HEK293 (cell line): Measurements from ENCODE around the gene WLS.
A peak's percentile ranks its signal among the peaks of the same experiment; 100 is the strongest.

Experiments used
- CTCF ChIA-PET: fragments of 350-600 bp; formaldehyde crosslinking; extraction: SDS; loops from one replicate; lab custom pipeline; 2021; ENCODE audit warnings: antibody characterized with exemption; lab: Yijun Ruan, JAX
- POLR2A ChIA-PET: fragments of 300-600 bp; formaldehyde crosslinking; extraction: SDS; loops from one replicate; lab custom pipeline; 2020; ENCODE audit warnings: antibody characterized with exemption, inconsistent platforms; lab: Yijun Ruan, JAX
- H3K27ac ChIP-seq: fragments of 200-500 bp; sonication (Bioruptor generic); 2 replicates; pipeline ENCODE4 v1.5.1; 2014; ENCODE audit warnings: low read depth, low read length, control low read depth, inconsistent platforms; ENCODE audit errors: extremely low read depth
- H3K36me3 ChIP-seq, 2 experiments: fragments of 200-500 bp in 1 of 2; sonication (Bioruptor generic) in 1 of 2; 1 replicate in 1 of 2; 2 replicates in 1 of 2; pipeline ENCODE4 v1.5.1; 2014 to 2017; ENCODE audit warnings: inconsistent platforms in 2 of 2, low read length in 2 of 2; ENCODE audit not compliant: control insufficient read depth in 2 of 2, insufficient read depth in 1 of 2
- H3K4me1 ChIP-seq: fragments of 200-500 bp; sonication (Bioruptor generic); 2 replicates; pipeline ENCODE4 v1.5.1; 2014; ENCODE audit warnings: mild to moderate bottlenecking, low read length, inconsistent platforms; ENCODE audit not compliant: control insufficient read depth, insufficient read depth
- H3K4me3 ChIP-seq: 2 replicates; pipeline ENCODE4 v1.5.1; 2011; ENCODE audit warnings: low read depth, mild to moderate bottlenecking, control low read depth, low read length, moderate library complexity
- H3K9me3 ChIP-seq: fragments of 200-500 bp; sonication (Bioruptor generic); 2 replicates; pipeline ENCODE4 v1.5.1; 2014; ENCODE audit warnings: low read depth, low read length, inconsistent platforms; ENCODE audit not compliant: control insufficient read depth, insufficient read depth
- CTCF ChIP-seq: fragments of 450-650 bp; formaldehyde crosslinking; IDR thresholded peaks from 2 replicates; pipeline ENCODE4 v1.5.1; 2016; ENCODE audit warnings: missing biosample characterization, missing genetic modification characterization
- OSR2 ChIP-seq: fragments of 450-650 bp; formaldehyde crosslinking; IDR thresholded peaks from 2 replicates; pipeline ENCODE4 v1.5.1; 2016; ENCODE audit warnings: missing biosample characterization, missing genetic modification characterization
- REST ChIP-seq: fragments of 450-650 bp; formaldehyde crosslinking; IDR thresholded peaks from 2 replicates; pipeline ENCODE4 v1.5.1; 2016; ENCODE audit warnings: missing biosample characterization, missing genetic modification characterization
- SETDB1 ChIP-seq: IDR thresholded peaks from one replicate; pipeline ENCODE4 v1.6.1; 2017; ENCODE audit warnings: mild to moderate bottlenecking, low read length, moderate library complexity, mixed read lengths; ENCODE audit not compliant: insufficient read length
- ZBTB1 ChIP-seq: fragments of 450-650 bp; formaldehyde crosslinking; IDR thresholded peaks from 2 replicates; pipeline ENCODE4 v1.5.1; 2016; ENCODE audit warnings: missing biosample characterization, missing genetic modification characterization
- ZBTB21 ChIP-seq: fragments of 450-650 bp; formaldehyde crosslinking; IDR thresholded peaks from 2 replicates; pipeline ENCODE4 v1.5.1; 2017; ENCODE audit warnings: missing biosample characterization, missing genetic modification characterization
- ZBTB44 ChIP-seq: fragments of 450-650 bp; IDR thresholded peaks from 2 replicates; pipeline ENCODE4 v1.5.1; 2018; ENCODE audit warnings: missing biosample characterization, mild to moderate bottlenecking, missing genetic modification characterization
- ZNF114 ChIP-seq: fragments of 450-650 bp; formaldehyde crosslinking; IDR thresholded peaks from 2 replicates; pipeline ENCODE4 v1.5.0; 2017; ENCODE audit warnings: missing biosample characterization, missing genetic modification characterization
- ZNF132 ChIP-seq: fragments of 450-650 bp; formaldehyde crosslinking; IDR thresholded peaks from 2 replicates; pipeline ENCODE4 v1.5.1; 2017; ENCODE audit warnings: missing biosample characterization, missing genetic modification characterization, borderline replicate concordance
- ZNF211 ChIP-seq: fragments of 450-650 bp; formaldehyde crosslinking; IDR thresholded peaks from 2 replicates; pipeline ENCODE4 v1.5.1; 2016; ENCODE audit warnings: low read depth, missing biosample characterization, missing genetic modification characterization
- ZNF274 ChIP-seq, 2 experiments: fragments of 200-500 bp in 1 of 2; fragments of 450-650 bp in 1 of 2; sonication (Bioruptor generic) in 1 of 2; formaldehyde crosslinking in 1 of 2; IDR thresholded peaks; 2 replicates each; pipeline versions ENCODE4 v1.5.1 to v1.6.1; 2014 to 2016; ENCODE audit warnings: borderline replicate concordance in 1 of 2, inconsistent platforms in 1 of 2, low read length in 1 of 2, missing biosample characterization in 1 of 2, missing genetic modification characterization in 1 of 2
- ZNF366 ChIP-seq: fragments of 450-650 bp; formaldehyde crosslinking; conservative IDR thresholded peaks from 2 replicates; pipeline ENCODE4 v1.5.1; 2016; ENCODE audit warnings: missing biosample characterization, missing genetic modification characterization
- ZNF394 ChIP-seq: fragments of 450-650 bp; formaldehyde crosslinking; IDR thresholded peaks from 2 replicates; pipeline ENCODE4 v1.5.1; 2016; ENCODE audit warnings: missing biosample characterization, missing genetic modification characterization, mild to moderate bottlenecking, moderate library complexity, borderline replicate concordance
- ZNF426 ChIP-seq: fragments of 450-650 bp; formaldehyde crosslinking; IDR thresholded peaks from 2 replicates; pipeline ENCODE4 v1.5.1; 2017; ENCODE audit warnings: missing biosample characterization, missing genetic modification characterization, mild to moderate bottlenecking, inconsistent platforms, moderate library complexity
- ZNF623 ChIP-seq: fragments of 450-650 bp; formaldehyde crosslinking; IDR thresholded peaks from 2 replicates; pipeline ENCODE4 v1.5.1; 2016; ENCODE audit warnings: missing biosample characterization, missing genetic modification characterization
- ZNF654 ChIP-seq: fragments of 450-650 bp; formaldehyde crosslinking; IDR thresholded peaks from 2 replicates; pipeline ENCODE4 v1.5.1; 2016; ENCODE audit warnings: low read depth, missing biosample characterization, missing genetic modification characterization
- ZNF658 ChIP-seq: fragments of 450-650 bp; formaldehyde crosslinking; IDR thresholded peaks from 2 replicates; pipeline ENCODE4; 2016; ENCODE audit warnings: missing biosample characterization, missing genetic modification characterization
- ZNF660 ChIP-seq: fragments of 450-650 bp; IDR thresholded peaks from 2 replicates; pipeline ENCODE4 v1.5.1; 2018; ENCODE audit warnings: missing biosample characterization, mild to moderate bottlenecking, missing genetic modification characterization
- ZNF768 ChIP-seq: fragments of 450-650 bp; formaldehyde crosslinking; IDR thresholded peaks from 2 replicates; pipeline ENCODE4 v1.5.1; 2018; ENCODE audit warnings: missing biosample characterization, mild to moderate bottlenecking, missing genetic modification characterization

Gene WLS

GRCh38 chr1:68111519-68112436, 120.5 kb downstream of the WLS start:
- TF ChIP-seq CTCF (tag by site-specific recombination) (peak; percentile 80), REST (tag by site-specific recombination) (peak; percentile 35; the same call in 1 of the 2 replicates), ZBTB44 (tag by site-specific recombination) (peak; percentile 30; the same call in 1 of the 2 replicates), ZNF114 (tag by site-specific recombination) (no peak), ZNF654 (tag by site-specific recombination) (peak; percentile 62), ZNF132 (tag by site-specific recombination) (no peak)
- no peaks in the 10 kb centered on the region for H3K9me3 ChIP-seq
- H3K4me3 ChIP-seq = no peak overlapping the region
- H3K36me3 ChIP-seq = no peaks in the 10 kb centered on the region
- no peak overlapping the region for H3K27ac ChIP-seq
- CTCF ChIA-PET = interaction anchor here (0.7 to 11.2 kb wide), 7 partner anchors 229 to 882 kb away, joined by 3 to 292 read pairs (median 4); no protein-coding TSS in a partner anchor
- POLR2A ChIA-PET = no interaction called here
- H3K4me1 ChIP-seq = no peaks in the 10 kb centered on the region

GRCh38 chr1:68107771-68108170, 124.6 kb downstream of the WLS start:
- CTCF ChIA-PET = interaction anchor here (0.6 to 3.1 kb wide), 10 partner anchors 9 to 572 kb away, joined by 3 to 17 read pairs (median 4); no protein-coding TSS in a partner anchor
- H3K4me3 ChIP-seq = no peak overlapping the region
- no peaks in the 10 kb centered on the region for H3K9me3 ChIP-seq
- H3K36me3 ChIP-seq = no peaks in the 10 kb centered on the region
- TF ChIP-seq ZNF623 (tag by site-specific recombination) = no peak
- TF ChIP-seq ZNF211 = no peak
- TF ChIP-seq SETDB1 = no peak
- no peak for TF ChIP-seq ZBTB1 (tag by site-specific recombination)
- TF ChIP-seq ZNF366 (tag by site-specific recombination) = no peak
- POLR2A ChIA-PET = no interaction called here
- no peaks in the 10 kb centered on the region for H3K4me1 ChIP-seq
- H3K27ac ChIP-seq = no peak overlapping the region

- ChIA-PET CTCF (interaction anchor here (0.7 to 1.8 kb wide), 6 partner anchors 8 to 540 kb away, joined by 3 to 6 read pairs (median 4); no protein-coding TSS in a partner anchor), POLR2A (interaction anchor here (0.6 kb wide), 1 partner anchor 513 kb away, joined by 6 read pairs; no protein-coding TSS in a partner anchor)
- Histone ChIP-seq H3K4me3 (no peak overlapping the region), H3K27ac (no peak overlapping the region), H3K36me3 (no peaks in the 10 kb centered on the region), H3K9me3 (no peaks in the 10 kb centered on the region), H3K4me1 (no peaks in the 10 kb centered on the region)
- TF ChIP-seq ZBTB21 (tag by site-specific recombination) (no peak), ZBTB44 (tag by site-specific recombination) (no peak), ZNF394 (tag by site-specific recombination) (no peak), OSR2 (tag by site-specific recombination) (no peak), ZNF658 (tag by site-specific recombination) (no peak), ZNF274 (IDR thresholded peaks at IDR 0.05; ENCODE audit: low read length) (no peak), ZNF274 (tag by site-specific recombination; IDR thresholded peaks at IDR 0.05; ENCODE audit: borderline replicate concordance) (no peak), ZNF660 (tag by site-specific recombination) (no peak), ZNF426 (tag by site-specific recombination) (no peak), ZNF768 (tag by site-specific recombination) (no peak)
Measured at GRCh38 chr1:68103884-68104554, 128.3 kb downstream of the WLS start.
